GM19452 (cell line): ENCODE results near the gene ARHGEF1.

Source experiments
- ATAC-seq: cut with Tn5 transposase; IDR thresholded peaks from one replicate; pipeline ENCODE4 v1.9.1; 2021; ENCODE audit not compliant: unreplicated experiment

ARHGEF1 gene

DNA sequence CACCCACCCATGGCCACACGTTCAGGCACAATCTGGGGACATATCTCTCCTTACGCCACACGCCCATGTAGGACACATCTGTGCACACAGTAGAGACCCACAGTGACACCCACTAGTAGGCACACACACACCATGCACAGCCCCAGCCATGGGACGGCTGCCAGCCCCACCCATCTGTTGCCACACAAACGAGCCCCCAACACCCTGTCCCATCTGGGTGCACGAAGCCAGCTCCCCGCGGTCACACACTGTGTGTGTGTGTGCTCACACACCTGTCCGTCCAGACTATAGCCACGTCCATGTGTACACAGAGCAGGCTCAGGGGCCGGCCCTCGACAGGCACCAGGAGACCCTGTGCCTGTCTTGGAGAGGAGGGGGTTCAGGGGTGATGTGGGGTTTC is 34.7 kb downstream of the ARHGEF1 start:
- no peak for ATAC-seq

DNA sequence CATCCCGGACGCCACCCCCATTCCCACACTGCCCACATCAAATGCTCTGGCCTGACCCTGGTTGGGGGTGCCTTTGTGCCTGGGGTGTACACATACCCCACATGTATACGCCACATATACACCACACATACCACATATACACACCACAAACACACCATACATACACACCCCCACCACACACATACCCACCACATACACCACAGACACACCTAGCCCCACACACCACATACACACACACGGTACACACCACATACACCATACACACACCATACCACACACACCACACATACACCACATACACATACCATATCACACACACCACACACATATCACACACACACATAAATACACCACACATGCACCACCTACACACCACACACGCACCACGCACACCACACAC is 35.1 kb downstream of the ARHGEF1 start:
- no peak for ATAC-seq

DNA sequence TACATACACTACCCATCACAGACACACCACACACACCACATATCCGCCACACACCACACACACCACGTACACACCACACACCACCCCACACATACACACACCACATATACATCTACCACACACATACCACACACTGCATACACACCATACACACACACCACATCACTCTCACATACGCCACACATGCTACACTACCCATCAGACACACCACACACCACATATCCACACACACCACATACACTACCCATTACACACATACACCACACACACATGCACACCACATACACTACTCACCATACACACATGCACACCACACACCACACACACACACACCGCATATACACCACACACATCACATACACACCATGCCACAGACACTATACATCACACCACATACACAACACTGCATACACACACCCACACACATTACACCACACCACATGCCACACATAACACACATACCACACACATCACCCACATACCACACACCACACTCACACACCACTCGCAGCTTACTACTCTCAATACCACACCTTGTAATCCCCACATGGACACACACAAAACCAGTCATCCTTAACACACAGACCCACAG is 35.8 kb downstream of the ARHGEF1 start:
- ATAC-seq: no peak

DNA sequence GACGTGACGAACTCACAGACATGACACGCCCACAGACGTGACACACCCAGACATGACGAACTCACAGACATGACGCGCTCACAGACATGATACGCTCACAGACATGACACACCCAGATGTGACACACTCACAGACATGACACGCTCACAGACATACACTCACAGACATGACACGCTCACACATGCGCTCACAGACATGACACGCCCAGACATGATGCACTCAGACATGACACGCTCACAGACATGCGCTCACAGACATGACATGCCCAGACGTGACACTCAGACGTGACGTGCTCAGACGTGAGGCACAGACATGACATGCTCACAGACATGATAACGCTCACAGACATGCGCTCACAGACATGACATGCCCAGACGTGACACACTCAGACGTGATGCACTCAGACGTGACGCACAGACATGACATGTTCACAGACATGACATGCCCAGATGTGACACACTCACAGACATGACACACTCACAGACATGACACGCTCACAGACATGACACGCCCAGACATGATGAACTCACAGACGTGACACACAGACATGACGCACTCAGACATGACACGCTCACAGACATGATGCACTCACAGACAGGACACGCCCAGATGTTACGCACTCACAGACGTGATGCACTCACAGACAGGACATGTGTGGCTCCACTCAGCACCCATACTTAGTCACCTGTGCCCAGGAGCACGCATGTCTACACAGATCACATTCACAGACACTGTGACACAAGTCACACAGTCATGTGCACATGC is 37.1 kb downstream of the ARHGEF1 start:
- no peak for ATAC-seq

DNA sequence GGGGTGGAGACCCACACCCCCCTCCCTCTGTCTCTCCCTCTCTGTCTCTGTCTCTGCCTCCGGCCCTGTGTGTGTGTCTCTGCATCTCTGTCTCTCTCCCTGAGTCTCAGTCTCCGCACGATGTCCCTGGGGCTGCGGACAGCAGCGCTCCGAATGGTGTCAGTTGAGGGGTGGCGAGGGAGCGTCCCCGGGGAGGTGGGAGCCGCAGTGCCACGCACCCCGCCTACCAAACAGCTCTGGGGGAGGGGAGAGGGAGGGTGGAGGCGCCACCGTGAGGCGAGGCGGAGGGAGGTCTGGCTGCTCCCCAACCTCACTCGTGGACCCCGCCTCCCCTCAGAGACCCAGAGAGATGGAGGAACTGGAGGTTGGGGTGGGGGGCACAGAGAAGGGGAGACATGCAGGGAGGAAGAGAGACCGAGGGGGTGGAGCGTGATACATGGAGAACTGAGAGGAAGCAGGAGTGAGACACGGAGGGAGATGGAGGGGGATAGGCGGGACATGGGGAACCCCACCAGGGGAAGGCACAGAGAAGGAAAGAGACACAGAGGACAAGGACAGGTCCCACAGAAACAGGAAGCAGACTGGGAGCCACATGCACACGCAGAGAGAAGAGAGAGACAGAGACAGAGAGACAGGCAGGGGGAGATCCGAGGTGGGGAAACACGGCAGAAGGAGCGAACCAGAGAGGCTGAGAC is 38.0 kb downstream of the ARHGEF1 start:
- ATAC-seq: no peak

DNA sequence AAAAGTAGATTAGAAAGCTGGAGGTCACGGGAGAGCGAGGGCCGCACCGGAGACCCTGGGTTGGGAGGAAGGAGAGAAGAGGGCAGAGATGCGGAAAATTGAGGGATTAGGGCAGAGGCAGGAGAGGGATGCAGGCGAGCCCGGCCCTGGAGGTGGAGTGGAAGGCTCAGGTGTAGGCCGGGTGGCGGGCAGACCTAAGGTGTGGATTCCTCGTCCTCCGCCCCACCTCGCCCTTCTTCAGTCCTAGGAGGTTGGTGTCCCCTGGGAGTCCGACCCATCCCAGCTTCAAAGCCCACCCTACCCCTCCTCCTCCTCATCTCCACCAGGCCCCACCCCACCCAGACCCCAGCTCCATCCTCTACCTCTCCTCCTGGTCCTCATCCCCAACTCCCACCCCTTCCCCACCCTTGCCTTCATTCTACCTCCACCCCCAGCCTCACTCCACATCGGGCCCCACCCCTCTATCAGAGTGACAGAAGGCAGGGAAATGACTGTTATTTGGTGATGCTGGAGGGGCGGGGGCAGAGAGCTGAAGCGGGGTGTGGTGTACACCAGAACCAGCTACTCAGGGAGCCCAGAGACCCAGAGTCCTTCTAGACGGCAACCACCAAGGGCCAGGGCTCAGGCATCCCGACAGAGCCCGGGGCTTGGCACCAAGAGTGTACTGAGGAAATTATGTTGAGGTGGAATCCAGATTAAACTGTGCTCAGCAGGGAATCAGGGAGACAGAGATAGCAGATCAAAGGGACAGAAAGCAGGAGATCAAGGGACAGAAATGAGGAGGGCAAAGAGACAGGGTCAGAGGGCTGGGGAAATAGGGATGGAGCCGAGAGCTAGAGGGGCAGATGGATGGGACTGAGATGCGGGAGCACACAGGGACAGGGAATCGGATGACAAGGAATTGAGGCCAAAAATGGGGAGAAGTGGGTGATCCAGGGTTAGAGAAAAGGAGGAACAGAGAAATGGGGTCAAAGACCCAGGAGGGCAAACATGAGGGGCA is 38.9 kb downstream of the ARHGEF1 start:
- ATAC-seq: no peak

DNA sequence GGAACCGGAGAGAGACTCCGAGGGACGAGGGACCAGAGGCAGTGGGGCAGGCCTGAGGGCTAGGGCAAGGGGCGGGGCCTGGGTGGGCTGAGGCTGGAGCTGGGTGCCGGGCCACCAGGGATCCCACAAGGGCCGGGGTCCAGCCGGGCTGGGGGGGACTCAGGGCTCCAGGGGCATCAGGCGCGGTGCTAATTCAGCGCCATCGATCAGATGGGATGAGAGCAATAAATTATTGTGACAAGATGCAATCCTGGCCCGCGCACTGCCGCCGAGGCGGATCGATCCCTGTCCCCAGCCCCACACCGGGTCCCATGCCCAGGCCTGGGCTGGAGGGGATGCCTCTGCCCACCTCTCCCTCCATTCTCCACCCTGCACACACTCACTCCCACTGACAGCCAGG is 39.6 kb downstream of the ARHGEF1 start:
- no peak for ATAC-seq

DNA sequence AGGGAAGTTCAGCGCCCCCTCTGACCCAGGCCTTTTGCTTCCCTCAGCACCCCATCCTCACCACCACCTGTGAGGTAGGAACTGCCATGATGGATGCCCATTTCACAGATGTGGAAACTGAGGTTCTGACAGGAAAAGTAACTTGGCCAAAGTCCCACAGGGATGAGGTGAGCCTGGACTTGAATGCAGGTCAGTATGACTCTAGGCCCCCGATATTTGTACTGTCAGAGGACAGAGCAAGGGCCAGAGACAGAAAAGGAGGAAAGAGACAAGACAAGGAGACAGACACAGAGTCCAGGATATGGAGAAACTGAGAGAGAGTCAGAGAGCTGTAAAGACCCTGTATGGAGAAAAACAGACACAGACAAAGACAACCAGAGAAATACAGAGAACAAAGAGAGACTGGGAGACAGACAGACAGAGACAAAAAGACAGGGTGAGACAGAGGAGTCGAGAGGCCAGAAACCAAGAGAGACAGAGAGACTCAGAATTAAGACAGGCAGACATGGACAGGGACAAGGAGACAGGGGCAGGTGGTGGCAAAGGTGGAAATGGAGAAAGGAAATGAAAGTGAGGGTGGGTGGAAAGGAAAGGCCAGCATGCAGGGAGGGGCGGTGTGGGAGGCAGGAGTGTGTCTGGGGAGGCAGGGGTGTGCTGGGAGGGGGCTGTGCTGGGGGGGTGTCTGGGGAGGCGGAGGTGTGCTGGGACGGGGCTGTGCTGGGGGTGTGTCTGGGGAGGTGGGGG is 40.2 kb downstream of the ARHGEF1 start:
- ATAC-seq: no peak

DNA sequence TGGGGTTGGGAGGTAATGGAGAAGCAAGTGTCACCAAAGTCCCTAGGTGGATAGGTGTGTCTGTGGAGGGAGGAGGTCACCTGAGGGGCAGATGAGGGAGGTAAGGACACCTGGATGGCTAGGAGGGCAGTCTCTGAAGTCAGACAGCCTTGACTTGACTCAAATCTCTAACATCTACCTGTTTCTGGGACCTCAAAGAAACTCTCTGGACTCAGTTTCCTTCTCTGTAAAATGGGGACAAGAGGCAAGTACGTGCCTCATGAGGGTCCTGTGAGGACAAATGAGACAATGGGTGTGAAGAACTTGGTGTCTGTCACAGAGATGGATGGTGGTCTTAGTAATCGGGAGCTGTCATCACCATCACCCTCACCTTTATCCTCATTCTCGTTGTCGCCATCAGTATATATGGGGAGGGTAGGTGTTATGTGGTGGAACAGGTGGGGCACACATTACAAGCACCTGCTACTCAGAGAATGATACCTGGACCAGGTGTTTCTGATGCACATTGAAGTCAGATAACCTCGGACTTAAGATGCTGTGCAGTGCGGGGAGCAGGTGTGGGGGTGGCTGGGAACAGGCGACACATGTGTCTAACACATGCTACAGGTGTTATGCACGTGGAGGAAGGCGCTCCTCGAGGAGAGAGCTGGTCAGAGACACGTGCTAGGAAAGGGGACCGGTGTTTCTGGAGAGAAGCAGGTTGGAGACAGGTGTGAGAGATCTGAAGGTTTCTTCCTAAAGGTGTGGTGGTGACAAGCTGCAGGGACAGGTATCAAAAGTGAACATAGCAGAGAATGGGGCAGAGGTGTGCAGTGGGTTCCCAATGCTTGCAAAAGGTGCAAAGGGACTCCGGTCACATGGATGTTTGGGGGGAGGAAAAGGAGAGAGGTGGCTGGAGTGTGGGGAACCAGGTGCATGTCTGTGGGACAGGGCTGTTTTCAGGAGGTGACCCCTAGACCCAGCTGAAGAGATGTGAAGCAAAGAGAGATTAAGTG is 41.5 kb downstream of the ARHGEF1 start:
- no peak for ATAC-seq

DNA sequence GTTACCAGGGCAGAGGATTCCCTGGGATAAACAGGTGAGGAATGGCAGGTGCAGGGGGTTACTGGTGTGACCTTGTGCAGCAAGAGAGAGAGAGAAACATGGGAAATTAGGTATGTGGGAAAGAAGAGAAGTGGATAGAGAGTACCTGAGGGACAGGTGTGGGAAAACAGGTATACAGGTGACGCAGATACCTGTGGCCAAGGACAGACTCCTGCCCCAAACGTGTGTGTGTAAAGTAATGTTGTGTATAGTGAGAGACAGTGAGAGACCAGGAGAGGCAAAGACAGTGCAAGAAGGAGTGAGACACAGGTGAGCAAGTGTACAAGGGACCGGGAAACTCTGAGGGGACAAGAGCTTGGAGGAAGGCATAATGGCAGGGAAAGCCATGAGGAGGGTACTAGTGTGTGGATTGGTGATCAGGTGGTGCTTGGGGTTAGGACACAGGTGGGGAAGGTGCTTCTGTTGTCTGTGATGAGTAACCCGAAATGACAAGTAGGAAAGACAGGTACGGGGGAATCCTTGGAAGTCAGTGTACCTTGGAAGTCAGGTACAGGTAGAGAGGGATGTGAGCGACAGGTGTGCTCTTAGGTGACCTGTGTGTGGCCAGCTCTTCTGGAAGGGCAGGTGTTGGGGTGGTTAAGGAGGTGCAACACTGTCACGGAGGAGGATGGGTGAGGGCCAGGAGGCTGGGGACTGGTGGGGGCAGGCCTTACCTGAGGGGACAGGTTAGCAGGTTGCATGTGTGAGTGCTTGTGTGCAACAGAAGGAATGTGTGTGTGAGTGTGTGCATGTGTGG is 42.4 kb downstream of the ARHGEF1 start:
- no peak for ATAC-seq

DNA sequence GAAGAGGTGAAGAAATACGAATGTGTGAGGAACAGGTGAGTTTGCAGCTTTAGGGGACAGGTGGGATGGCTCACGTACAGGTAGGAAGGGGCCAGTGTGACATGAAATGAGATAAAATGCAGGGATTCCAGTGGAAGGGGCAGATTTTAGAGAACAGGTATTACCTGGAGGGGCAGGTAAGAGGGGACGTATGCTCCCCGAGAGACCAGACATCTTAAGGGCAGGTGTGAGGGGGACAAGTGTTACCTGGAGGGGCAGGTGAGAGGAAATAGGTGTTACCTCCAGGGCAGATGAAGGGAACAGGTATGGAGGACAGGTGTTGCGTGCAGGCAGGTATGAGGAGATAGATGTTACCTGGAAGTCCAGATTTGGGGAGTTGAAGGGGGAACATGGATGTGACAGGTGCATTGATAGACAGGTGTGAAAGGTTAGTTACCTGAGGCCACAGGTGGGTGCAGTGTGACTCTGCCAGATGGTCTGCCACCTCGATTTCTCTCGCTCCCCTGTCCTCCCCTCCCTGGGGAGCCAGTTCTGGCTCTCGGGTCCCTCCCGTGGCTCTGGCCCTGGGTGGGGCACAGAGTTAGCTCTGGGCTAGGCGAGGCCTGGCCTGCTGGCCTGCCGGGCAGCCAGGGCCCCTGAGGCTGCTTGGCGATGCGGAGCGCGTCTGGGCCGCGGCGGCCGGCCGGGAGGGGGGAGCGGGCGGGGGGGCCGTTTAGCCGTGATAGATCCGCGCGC is 43.2 kb downstream of the ARHGEF1 start:
- ATAC-seq: no peak

DNA sequence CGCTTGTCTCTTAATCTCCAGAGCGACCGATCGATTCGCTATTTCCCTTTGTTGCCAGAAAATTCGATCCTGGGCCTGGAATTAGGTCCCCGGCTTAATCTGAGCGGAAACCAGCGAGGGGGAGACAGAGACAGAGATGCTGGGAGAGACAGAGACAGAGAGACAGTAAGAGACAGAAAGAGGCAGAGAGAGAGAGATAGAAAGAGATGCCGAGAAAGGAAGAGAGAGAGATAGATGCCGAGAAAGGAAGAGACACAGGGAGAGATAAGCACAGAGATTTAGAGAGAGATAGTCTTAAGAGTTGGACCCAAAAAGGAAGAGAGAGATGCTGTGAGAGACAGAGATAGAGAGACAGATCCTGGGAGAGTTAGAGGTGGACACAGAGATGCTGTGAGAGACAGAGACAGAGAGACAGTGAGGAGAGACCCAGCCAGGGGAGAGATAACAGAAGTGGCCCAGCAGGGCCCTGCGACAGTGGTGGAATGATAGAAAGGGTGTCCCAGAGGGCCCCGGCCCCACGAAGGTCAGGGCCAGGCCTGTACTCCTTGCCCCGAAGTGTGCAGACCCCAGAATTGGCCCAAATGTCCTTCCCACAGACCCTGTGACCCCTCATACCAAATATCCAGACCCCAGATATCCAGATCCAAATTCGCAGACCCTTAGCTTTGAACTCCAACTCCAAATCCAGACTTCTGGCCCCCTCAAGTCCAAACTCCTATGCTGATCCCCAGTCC is 43.9 kb downstream of the ARHGEF1 start:
- ATAC-seq: no peak

DNA sequence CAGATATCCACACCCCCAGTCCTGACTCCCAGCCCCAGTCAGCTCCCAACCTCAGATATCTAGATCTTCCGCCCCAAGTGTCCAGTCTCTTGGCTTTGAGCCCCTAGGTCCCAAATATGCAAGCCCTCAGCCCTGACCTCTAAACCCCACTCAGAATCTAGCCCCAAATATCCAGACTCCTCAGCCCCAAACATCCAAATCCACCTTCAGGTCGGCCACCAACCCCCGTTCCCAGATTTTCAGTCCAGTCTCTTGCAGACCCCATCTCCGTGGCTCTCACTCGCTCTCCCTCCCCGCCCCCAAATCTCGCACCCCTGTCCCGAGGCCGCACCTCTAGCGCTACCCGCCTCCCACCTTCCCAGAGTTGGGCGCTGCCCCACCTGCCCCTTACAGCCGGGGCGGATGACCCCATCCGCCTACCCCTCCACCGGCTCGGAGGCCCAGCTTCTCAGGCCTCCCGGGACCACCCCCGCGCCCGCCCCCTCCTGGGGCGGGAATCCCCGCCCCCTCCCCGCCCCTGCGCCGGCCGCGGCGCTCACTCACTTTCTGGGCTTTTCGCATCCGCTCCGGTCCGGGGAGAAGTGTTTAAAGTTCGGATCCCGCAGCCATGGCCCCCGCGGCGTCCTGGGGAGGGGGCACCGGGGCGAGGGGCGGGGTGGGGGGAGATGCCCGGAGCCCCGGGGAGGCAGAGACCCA is 44.7 kb downstream of the ARHGEF1 start:
- no peak for ATAC-seq

DNA sequence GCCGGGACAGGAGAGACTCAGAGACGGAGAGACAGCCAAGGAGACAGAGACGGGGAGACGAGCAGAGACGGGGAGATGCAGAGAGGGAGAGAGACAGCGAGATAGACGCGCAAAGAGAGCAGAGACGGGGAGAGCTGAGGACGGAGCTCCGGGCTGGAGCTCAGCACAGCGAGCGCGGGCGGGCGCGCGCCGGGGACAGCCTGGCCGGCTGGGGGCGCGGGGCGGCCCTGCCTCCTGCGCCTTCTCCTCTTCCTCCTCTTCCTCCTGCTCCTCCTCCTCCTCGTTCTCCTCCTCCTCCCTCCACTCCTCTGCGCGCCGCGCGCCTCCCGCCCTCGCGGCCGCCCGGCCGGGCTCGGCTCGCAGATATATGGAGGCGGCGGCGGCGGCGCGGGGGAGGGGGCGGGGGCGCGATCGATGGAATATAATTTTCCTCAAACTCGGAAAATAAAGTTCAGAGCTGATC is 45.3 kb downstream of the ARHGEF1 start, which contains the start of gene ERFL:
ERFL (minus strand) TSS at position 229 of the 463 bp plus-strand sequence. CDS start 15,530 bp downstream, outside the sequence.
- no peak for ATAC-seq

DNA sequence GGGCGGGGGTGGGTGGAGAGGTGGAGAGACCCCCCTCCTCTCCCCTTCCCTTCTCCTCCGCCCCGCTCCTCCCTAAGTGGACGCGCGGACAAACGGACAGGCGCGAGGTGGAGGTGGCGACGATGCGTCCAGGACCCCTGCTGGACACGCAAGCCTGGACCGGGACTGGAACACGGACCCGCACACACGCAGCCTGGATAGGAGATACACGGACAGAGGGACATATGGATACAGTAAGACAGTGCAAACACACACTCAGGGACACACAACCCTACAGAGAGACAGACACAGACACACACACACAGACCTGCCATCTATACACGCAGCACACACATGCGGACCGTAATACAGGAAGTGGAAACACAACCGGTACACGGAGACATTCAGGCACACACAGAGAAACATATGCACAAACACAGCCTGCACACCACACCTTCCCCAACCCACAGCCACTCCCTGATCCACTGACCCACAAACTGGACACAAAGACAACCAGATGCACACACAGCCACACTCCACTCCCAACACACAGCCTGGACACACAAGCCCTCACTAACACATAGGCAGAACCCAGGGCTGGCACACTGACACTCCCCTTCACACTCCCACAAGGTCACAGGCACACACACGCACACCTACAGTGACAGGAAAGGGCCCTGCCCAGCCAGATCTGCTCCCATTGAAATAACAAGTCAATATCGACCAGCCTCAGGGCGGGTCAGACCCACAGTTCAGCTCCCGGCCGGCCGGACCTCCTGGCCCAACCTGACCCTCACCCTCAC is 46.0 kb downstream of the ARHGEF1 start:
- no peak for ATAC-seq
